Common myeloid progenitor, CD34-positive (primary cell): ENCODE measurements around the gene ZFAND3.
"Not testable (repeated sequence)": the region's sequence is repeated elsewhere in the genome, so short reads cannot be mapped to it uniquely, and the experiment has no call there.

ENCODE experiments used
- CTCF ChIA-PET: fragments of 350-600 bp; sonication (Branson Sonifier 250); formaldehyde crosslinking; loops from one replicate; lab custom pipeline; 2021; ENCODE audit warnings: antibody characterized with exemption; lab: Charles Lee
- POLR2A ChIA-PET: fragments of 350-600 bp; sonication (Branson Sonifier 250); formaldehyde crosslinking; loops from one replicate; lab custom pipeline; 2021; ENCODE audit warnings: antibody characterized with exemption; lab: Charles Lee
- DNase-seq, 3 donors: peaks; one replicate each; pipeline versions ENCODE4 v3.0.0 to v3.0.0-alpha.2; 2013
- H3K27ac ChIP-seq, 2 experiments: 1 replicate in 1 of 2; 2 replicates in 1 of 2; pipeline ENCODE4 v1.7.0; 2013; ENCODE audit warnings: inconsistent platforms in 2 of 2, low read length in 2 of 2, mild to moderate bottlenecking in 2 of 2, low read depth in 1 of 2, moderate library complexity in 1 of 2; ENCODE audit not compliant: severe bottlenecking in 2 of 2, insufficient read depth in 1 of 2, poor library complexity in 1 of 2
- H3K27me3 ChIP-seq, 5 experiments: replicated peaks in 2 of 5; 1 replicate in 3 of 5; 2 replicates in 2 of 5; pipeline versions ENCODE4 v1.6.1 to v1.7.0; 2013; ENCODE audit warnings: low read length in 4 of 5, mild to moderate bottlenecking in 2 of 5, moderate library complexity in 2 of 5, inconsistent platforms in 1 of 5; ENCODE audit not compliant: insufficient read depth in 5 of 5, control insufficient read depth in 4 of 5
- H3K36me3 ChIP-seq, 4 experiments: 1 replicate in 2 of 4; 2 replicates in 2 of 4; pipeline versions ENCODE4 v1.6.1 to v1.7.0; 2013; ENCODE audit warnings: low read length in 3 of 4, control low read depth in 1 of 4, mild to moderate bottlenecking in 1 of 4; ENCODE audit not compliant: control insufficient read depth in 4 of 4, insufficient read depth in 4 of 4
- H3K4me1 ChIP-seq, 4 experiments: 1 replicate in 3 of 4; 2 replicates in 1 of 4; pipeline versions ENCODE4 v1.6.1 to v1.7.1; 2013; ENCODE audit warnings: low read length in 3 of 4, mild to moderate bottlenecking in 3 of 4, control low read depth in 1 of 4, inconsistent platforms in 1 of 4, moderate library complexity in 1 of 4; ENCODE audit not compliant: control insufficient read depth in 4 of 4, insufficient read depth in 4 of 4; ENCODE audit errors: control extremely low read depth in 1 of 4
- H3K4me3 ChIP-seq, 7 experiments: 1 replicate in 4 of 7; 2 replicates in 3 of 7; pipeline versions ENCODE4 v1.5.1 to v1.7.0; 2013; ENCODE audit warnings: mild to moderate bottlenecking in 7 of 7, low read length in 6 of 7, moderate library complexity in 6 of 7, inconsistent platforms in 2 of 7, low read depth in 2 of 7, control low read depth in 1 of 7; ENCODE audit not compliant: insufficient read depth in 4 of 7, control insufficient read depth in 1 of 7; ENCODE audit errors: extremely low read depth in 1 of 7
- H3K9me3 ChIP-seq, 5 experiments: 1 replicate in 4 of 5; 2 replicates in 1 of 5; pipeline versions ENCODE4 v1.6.1 to v1.7.1; 2013; ENCODE audit warnings: low read length in 4 of 5, mild to moderate bottlenecking in 2 of 5, inconsistent platforms in 1 of 5, low read depth in 1 of 5, moderate library complexity in 1 of 5; ENCODE audit not compliant: control insufficient read depth in 4 of 5, insufficient read depth in 2 of 5; ENCODE audit errors: control extremely low read depth in 1 of 5
- WGBS: methylation state at CpG from one replicate; pipeline ENCODE4 v1.1.5; 2013; ENCODE audit not compliant: insufficient coverage; 5-methylcytosine and 5-hydroxymethylcytosine counted together

The ZFAND3 gene

DNA sequence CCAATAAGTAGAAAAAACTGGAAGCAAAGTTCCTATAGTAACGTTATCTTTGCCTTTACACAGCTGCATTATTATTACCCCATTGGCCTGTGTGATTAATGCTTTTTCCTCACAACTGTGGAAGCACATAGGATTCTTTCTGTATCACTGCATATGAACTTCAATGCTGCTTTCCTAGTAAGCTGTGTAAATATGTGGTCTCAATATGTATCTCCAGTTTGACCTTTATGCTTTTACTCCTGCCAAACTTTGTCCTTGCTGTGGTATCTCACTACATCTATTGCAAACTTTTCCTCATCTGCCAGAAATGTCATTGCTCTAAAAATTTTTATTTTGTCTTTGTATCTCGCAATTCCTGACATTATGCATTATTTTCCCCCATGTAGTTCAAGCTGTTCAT lies 168.6 kb downstream of the ZFAND3 start:
- Histone ChIP-seq H3K4me1 (peaks cover 5 to 15% (median 8%) of the 10 kb centered on the region in 4 experiments), H3K27me3 (no peaks in the 10 kb centered on the region), H3K36me3 (no peaks in the 10 kb centered on the region), H3K9me3 (no peaks in the 10 kb centered on the region), H3K4me3 (no peak overlapping the region), H3K27ac (no peak overlapping the region)
- POLR2A ChIA-PET, result interaction anchor here (0.6 kb wide), 1 partner anchor 46 kb away, joined by 3 read pairs; no protein-coding TSS in a partner anchor
- DNase-seq, result no peak
- CTCF ChIA-PET, result interaction anchor here (1.0 to 1.1 kb wide), 2 partner anchors 14 to 65 kb away, joined by 3 read pairs; no protein-coding TSS in a partner anchor
- WGBS, result no CpG with 5 or more reads among the region's 2 CpGs

DNA sequence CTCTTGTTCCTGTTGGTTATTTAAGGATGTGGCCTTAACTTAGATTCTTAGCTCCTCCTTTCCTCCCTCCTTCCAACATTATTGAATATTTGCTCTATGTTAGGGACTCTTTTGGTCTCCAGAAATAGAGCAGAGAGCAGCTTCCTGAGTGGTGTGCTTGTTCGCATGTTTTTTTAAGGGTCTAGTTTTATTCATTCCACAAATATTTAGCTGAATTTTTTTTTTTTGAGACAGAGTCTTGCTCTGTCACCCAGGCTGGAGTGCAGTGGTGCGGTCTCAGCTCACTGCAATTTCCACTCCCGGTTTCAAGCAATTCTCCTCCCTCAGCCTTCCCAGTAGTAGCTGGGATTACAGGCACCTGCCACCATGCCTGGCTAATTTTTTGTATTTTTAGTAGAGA lies 169.2 kb downstream of the ZFAND3 start:
- Histone ChIP-seq H3K4me3 (no peak overlapping the region), H3K27ac (no peak overlapping the region), H3K4me1 (peaks cover 5 to 15% (median 8%) of the 10 kb centered on the region in 4 experiments), H3K27me3 (no peaks in the 10 kb centered on the region), H3K36me3 (no peaks in the 10 kb centered on the region), H3K9me3 (no peaks in the 10 kb centered on the region)
- POLR2A ChIA-PET, result interaction anchor here (0.6 kb wide), 1 partner anchor 46 kb away, joined by 3 read pairs; no protein-coding TSS in a partner anchor
- WGBS, result 0% methylated on average over 1 of the region's 3 CpGs
- CTCF ChIA-PET, result interaction anchor here (1.0 to 1.1 kb wide), 2 partner anchors 15 to 66 kb away, joined by 3 read pairs; no protein-coding TSS in a partner anchor
- DNase-seq, result no peak

DNA sequence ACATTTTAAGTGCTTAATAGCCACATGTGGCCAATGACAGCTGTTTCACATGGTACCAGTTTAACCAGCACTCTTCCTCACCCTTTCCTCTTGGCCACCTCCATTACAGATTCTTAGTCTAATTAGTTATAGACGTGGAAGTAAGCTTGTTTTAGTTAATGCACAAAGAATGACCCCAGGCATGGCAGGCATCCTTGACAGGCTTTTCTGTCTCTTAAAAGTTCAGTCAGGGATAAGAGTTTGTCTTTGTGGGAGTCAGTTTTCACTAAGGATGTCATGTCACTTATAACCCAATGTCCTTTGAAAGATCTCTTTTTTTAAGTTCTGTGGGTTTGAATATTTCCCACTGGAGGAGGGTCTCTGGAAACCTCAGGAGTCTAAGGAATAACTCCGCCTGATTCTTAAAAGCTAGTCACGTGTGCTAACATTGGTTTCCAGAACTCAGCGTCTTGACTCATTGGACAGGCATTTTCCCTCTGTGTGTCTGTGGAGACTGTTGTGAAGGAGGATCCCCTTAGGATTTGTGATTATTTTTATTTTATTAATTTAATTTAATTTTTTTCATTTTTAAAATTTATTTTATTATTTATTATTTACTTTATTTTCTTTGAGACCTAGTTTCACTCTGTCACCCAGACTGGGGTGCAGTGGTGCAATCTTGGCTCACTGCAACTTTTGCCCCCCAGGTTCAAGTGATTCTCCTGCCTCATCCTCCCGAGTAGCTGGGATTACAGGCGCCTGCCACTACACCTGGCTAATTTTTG lies 171.4 kb downstream of the ZFAND3 start:
- H3K36me3 ChIP-seq, result no peaks in the 10 kb centered on the region
- DNase-seq, result no peak
- CTCF ChIA-PET, result interaction anchor here (1.1 to 1.5 kb wide), 3 partner anchors 11 to 21 kb away, joined by 3 to 5 read pairs (median 3); no protein-coding TSS in a partner anchor
- no peak overlapping the region for H3K27ac ChIP-seq
- H3K4me1 ChIP-seq, result peaks cover 5 to 13% (median 8%) of the 10 kb centered on the region in 4 experiments
- POLR2A ChIA-PET, result interaction anchor here (0.6 kb wide), 1 partner anchor 77 kb away, joined by 3 read pairs; no protein-coding TSS in a partner anchor
- no peaks in the 10 kb centered on the region for H3K27me3 ChIP-seq
- H3K4me3 ChIP-seq, result no peak overlapping the region
- WGBS, result 100% methylated on average over 2 of the region's 6 CpGs
- H3K9me3 ChIP-seq, result no peaks in the 10 kb centered on the region

DNA sequence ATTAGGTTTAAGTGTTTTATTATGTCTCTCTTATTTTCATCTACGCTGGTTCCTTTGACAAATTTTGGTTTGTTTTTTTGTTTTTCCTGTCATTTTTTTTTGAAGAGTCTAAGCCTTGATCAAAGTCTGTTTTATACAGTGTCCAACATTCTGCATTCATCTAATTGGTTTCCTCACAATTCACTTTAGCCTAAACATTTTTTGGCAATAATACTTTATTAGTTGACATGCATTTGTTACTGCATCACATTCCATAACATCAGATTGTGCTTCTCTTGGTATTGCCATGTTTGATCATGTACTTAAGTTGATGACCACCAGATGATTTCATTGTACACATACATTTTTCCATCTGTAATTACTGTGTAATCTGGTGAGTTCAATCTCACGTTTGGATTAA lies 173.2 kb downstream of the ZFAND3 start:
- Histone ChIP-seq H3K4me1 (peaks cover 2 to 10% (median 8%) of the 10 kb centered on the region in 4 experiments), H3K27ac (no peak overlapping the region), H3K4me3 (no peak overlapping the region), H3K36me3 (no peaks in the 10 kb centered on the region), H3K27me3 (no peaks in the 10 kb centered on the region), H3K9me3 (peaks cover 0 to 3% (median 0%) of the 10 kb centered on the region in 5 experiments)
- ChIA-PET CTCF (interaction anchor here (1.2 kb wide), 1 partner anchor 134 kb away, joined by 3 read pairs; no protein-coding TSS in a partner anchor), POLR2A (interaction anchor here (0.8 kb wide), 1 partner anchor 9 kb away, joined by 3 read pairs; no protein-coding TSS in a partner anchor)
- 80% methylated on average over 1 of the region's 2 CpGs for WGBS
- DNase-seq, result no peak

DNA sequence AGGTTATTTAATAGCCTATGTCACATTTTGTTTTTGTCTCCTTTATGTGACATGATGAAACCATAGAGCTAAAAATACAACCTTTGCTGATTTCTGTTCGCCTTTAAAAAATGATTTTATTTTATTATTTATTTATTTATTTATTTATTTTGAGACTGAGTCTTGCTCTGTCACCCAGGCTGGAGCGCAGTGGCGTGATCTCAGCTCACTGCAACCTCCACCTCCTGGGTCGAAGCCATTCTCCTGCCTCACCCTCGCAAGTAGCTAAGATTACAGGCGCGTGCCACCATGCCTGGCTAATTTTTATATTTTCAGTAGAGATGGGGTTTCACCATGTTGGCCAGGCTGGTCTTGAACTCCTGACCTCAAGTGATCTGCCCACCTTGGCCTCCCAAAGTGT lies 173.7 kb downstream of the ZFAND3 start:
- ChIA-PET POLR2A (interaction anchor here (0.8 kb wide), 1 partner anchor 8 kb away, joined by 3 read pairs; no protein-coding TSS in a partner anchor), CTCF (interaction anchor here (1.0 kb wide), 1 partner anchor 13 kb away, joined by 3 read pairs; no protein-coding TSS in a partner anchor)
- not testable (repeated sequence) for H3K27me3 ChIP-seq, H3K9me3 ChIP-seq, H3K4me3 ChIP-seq, H3K27ac ChIP-seq, DNase-seq, H3K36me3 ChIP-seq, H3K4me1 ChIP-seq
- WGBS, result 100% methylated on average over 1 of the region's 7 CpGs

DNA sequence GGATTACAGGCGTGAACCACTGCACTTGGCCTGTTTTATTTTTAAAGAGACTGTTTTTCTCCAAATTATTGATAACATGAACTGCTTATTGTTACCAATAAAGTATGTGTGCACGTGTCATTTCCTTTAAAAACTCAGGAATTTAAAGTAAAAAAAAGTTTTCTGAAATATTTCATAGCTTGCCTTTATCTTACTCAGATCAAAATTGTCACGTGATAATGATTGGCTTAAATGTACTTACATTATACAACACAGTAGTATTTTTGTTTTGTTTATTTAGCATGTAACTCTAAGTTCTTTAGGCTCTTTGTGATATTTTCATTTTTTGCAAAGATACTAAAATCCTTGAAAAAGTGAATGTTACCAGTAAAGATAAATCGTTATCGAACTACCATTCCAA lies 174.1 kb downstream of the ZFAND3 start:
- WGBS, result no CpG with 5 or more reads among the region's 5 CpGs
- Histone ChIP-seq H3K9me3 (peaks cover 0 to 5% (median 0%) of the 10 kb centered on the region in 5 experiments), H3K27me3 (no peaks in the 10 kb centered on the region), H3K4me3 (no peak overlapping the region), H3K4me1 (peaks cover 0 to 2% (median under 1%) of the 10 kb centered on the region in 4 experiments), H3K36me3 (no peaks in the 10 kb centered on the region), H3K27ac (no peak overlapping the region)
- ChIA-PET CTCF (interaction anchor here (1.0 to 1.2 kb wide), 2 partner anchors 13 to 296 kb away, joined by 3 read pairs; partner anchors contain the start of gene MDGA1), POLR2A (no interaction called here)
- no peak for DNase-seq
